ENCODE results near the gene PNCK.

PNCK gene

GRCh38 chrX:153631907-153632594 is 41.6 kb downstream of the PNCK start:
- H3K4me3 ChIP-seq (ENCODE audit: low read depth, low read length), result no peak overlapping the region
- no peak for TF ChIP-seq CTCF (IDR thresholded peaks at IDR 0.05; ENCODE audit: borderline replicate concordance, insufficient read depth, low read depth, low read length)

GRCh38 chrX:153631346-153631745 is 42.3 kb downstream of the PNCK start:
- H3K4me3 ChIP-seq (ENCODE audit: low read depth, low read length), result no peak overlapping the region
- no peak for TF ChIP-seq CTCF (IDR thresholded peaks at IDR 0.05; ENCODE audit: borderline replicate concordance, insufficient read depth, low read depth, low read length)

- no peak for TF ChIP-seq CTCF (IDR thresholded peaks at IDR 0.05; ENCODE audit: borderline replicate concordance, insufficient read depth, low read depth, low read length)
- H3K4me3 ChIP-seq (ENCODE audit: low read depth, low read length), result no peak overlapping the region
These were observed 44.9 kb downstream of the PNCK start for GRCh38 chrX:153628665-153629064.

- H3K4me3 ChIP-seq (ENCODE audit: low read depth, low read length), result no peak overlapping the region
- TF ChIP-seq CTCF (IDR thresholded peaks at IDR 0.05; ENCODE audit: borderline replicate concordance, insufficient read depth, low read depth, low read length), result no peak
These were observed 45.5 kb downstream of the PNCK start for GRCh38 chrX:153628129-153628528.

GRCh38 chrX:153627675-153628111 is 45.9 kb downstream of the PNCK start:
- no peak overlapping the region for H3K4me3 ChIP-seq (ENCODE audit: low read depth, low read length)
- TF ChIP-seq CTCF (IDR thresholded peaks at IDR 0.05; ENCODE audit: borderline replicate concordance, insufficient read depth, low read depth, low read length), result no peak

- no peak for TF ChIP-seq CTCF (IDR thresholded peaks at IDR 0.05; ENCODE audit: borderline replicate concordance, insufficient read depth, low read depth, low read length)
- H3K4me3 ChIP-seq (ENCODE audit: low read depth, low read length), result no peak overlapping the region
These were observed 46.5 kb downstream of the PNCK start for GRCh38 chrX:153626863-153627674.

All from GM12875 (cell line).